HG03064 (cell line): ENCODE measurements around the gene MAN2A2.
"Not testable (repeated sequence)": the region's sequence is repeated elsewhere in the genome, so short reads cannot be mapped to it uniquely, and the experiment has no call there.

Experiments used
- ATAC-seq: cut with Tn5 transposase; IDR thresholded peaks from one replicate; pipeline ENCODE4 v1.9.1; 2021; ENCODE audit warnings: low read depth; ENCODE audit not compliant: unreplicated experiment

The MAN2A2 gene

DNA sequence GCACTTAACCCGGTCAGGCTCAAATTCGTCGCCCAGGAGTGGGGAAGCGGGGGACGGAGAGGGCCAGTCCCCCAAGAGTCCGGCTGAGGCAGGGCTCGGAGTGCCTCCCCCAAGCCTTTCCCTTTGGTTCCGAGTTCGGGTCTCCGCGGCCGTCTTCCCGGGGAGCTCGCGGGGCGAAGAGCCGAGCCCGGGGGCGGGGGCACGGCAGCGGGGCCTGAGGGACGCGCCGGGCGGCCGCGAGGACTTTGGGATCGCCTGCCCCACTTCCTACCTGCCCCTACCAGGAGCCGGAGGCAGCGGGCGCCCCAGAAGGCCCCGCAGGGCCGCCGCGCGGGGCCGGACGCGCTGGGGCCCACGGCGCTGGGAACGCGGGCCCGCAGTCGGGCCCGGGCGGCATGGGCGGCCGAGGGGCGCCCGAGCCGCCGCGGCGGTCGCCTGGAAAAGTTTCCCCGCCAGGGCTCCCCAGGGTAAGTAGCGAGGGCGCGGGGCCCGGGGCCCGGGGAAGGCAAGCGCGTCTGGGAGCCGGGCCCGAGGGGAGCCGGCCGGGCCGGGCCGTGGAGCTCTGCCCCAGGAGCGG is 31.9 kb upstream of the MAN2A2 start:
- no peak for ATAC-seq

DNA sequence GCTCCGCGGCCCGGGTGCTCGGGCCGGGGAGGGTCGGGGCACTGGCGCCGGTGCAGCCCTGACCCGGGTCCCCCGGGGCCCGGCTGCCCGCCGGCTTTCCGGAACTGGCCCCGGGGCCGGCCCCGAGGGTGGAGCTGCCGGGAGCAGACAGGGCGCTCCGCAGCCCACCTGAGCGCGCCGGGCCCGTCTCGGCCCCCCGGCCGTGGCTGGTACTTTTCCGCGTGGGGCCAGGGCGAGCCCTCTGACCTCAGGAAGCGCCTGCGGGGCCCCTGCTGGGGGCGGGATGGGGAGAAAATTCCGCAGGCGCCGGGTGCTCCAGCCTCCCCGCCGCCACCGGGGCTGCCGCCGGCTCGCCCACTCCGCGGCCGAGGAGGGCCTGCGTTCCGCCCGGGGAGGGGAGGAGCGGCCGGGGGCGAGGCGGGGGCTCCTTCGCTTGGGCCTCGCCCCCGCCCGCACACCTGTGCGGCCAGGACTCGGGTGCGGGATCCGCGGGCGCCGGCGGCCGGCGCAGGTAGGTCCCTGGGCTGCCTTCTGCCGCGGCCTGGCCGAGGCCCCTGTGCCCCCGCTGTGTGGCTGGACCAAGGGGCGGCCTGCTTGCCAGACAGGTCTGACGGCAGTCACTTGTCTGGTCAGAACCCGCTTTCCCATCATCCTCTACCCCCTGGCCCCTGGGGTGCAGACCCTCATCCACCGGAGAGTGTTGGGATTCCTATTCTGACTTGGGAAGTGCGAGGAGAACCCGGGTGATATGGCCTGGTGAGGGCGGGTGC is 31.2 kb upstream of the MAN2A2 start:
- no peak for ATAC-seq

DNA sequence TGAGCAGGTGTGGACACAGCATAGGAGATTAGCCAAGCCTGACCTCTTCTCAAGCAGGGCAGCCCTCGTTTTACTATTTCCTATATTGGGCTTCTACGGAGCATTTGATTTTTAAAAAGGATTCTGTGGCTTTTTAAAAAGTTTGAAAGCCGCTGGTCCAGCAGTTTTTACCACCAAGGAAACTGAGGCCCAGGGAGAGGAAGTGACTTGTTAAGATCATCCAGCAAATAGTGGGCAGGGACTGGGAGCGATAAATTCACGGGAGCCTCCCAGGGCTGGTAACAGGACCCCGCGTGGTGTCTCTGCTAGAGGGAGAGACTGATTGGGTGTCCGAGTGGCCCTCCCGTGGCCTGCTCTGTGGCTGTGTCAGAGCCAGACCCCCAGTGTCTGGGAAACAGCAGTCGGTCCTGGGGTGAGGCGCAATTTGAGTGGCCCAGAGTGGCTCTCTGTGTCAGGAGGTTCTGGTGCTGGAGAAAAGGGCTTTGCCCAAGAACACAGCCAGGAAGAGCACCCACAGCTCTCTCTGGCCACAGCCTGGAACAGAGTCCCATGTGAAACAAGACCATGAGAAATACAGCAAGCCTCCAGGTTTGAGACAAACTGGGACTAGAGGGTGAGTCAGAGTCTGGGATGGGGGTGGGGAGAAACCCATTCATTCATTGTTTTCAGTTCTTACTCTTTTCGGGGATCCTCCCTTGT is 30.5 kb upstream of the MAN2A2 start:
- no peak for ATAC-seq

DNA sequence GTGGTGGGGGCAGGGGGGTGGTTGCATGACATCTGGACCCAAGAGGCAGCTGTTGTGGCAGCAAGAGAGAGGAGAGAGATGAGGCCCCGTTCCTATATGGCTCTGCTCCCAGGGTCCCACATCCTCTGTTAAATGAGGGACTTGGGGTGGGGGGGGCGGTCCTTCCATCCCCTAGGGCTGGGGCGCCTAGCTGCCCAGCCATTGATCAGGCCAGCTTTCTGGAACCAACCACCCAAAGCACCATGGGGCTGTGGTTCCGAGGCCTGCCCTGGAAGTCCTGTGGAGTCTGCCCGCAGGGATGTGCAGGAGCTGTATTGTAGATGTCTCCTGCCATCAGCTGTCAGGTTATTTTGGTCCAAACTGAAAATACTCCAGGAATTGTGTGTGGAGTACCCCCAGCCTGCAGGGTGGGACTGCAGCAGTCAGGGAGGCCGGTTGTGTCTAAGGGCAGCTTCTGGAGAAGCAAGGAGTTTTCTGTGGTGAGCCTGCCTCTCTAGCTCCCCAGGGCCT is 29.6 kb upstream of the MAN2A2 start:
- no peak for ATAC-seq

DNA sequence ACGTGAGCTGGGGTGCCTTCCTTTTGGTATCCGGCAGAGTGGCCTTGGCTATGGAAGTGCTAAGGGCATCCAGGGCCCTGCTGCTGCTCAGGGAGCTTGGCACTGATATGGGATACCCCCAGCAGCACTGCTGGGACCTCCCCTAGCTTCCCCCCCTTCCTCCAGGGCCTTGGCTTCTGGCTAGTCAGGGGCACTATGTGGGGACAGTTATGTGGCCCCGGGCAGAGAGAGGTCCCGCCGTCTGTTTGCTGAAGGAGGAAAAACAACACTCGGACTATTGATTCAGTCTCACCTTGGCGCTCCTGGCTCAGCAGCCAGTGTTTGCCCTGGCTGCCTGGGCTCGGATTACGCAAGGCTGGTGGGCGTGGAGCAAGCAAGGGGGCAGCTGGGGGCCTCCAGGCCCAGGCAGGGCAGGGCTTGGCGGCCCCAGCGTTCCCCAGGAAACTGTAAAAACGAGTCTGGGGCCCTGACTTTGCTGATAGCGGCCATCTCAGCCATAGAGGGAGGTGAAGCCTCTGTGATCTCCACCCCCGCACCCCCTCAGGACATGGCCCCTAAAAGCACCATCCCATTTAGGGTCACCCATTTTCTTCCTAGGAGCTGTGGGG is 29.0 kb upstream of the MAN2A2 start:
- ATAC-seq, result no peak

DNA sequence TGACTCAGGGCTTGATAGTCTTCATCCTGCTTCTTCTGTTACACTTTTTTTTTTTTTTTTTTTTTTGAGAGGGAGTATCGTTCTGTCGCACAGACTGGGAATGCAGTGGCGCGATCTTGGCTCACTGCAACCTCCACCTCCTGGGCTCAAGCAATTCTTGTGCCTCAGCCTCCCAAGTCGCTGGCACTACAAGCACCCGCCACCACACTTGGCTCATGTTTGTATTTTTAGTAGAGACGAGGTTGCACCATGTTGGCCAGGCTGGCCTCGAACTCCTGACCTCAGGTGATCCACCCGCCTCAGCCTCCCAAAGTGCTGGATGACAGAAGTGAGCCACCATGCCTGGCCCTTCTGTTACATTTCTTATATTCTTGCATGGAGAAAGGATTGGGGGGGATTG is 28.1 kb upstream of the MAN2A2 start:
- ATAC-seq, result not testable (repeated sequence)

DNA sequence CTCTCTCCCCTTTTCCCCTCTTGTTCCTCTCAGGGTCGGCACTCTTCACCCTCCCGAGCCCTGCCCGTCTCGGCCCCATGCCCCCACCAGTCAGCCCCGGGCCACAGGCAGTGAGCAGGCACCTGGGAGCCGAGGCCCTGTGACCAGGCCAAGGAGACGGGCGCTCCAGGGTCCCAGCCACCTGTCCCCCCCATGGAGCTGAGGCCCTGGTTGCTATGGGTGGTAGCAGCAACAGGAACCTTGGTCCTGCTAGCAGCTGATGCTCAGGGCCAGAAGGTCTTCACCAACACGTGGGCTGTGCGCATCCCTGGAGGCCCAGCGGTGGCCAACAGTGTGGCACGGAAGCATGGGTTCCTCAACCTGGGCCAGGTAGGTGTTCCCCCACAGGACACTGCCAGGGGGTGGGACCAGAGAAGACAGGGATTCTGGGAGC is 27.5 kb upstream of the MAN2A2 start:
- no peak for ATAC-seq

DNA sequence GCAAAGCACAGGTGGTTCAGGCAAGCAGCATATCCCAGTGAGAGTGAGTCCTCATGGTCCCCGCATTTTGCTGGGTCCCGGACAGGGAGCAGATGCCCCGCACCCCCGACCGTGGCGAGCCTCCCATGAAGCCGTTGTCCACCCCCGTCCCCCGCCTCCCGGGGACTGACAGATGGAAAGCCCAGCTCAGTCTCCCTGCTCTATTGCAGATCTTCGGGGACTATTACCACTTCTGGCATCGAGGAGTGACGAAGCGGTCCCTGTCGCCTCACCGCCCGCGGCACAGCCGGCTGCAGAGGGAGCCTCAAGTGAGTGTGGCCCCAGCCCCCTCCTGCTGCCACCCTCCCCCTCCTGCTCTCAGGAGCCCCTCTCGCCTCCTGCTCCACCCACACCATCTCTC is 27.1 kb upstream of the MAN2A2 start:
- ATAC-seq, result no peak

DNA sequence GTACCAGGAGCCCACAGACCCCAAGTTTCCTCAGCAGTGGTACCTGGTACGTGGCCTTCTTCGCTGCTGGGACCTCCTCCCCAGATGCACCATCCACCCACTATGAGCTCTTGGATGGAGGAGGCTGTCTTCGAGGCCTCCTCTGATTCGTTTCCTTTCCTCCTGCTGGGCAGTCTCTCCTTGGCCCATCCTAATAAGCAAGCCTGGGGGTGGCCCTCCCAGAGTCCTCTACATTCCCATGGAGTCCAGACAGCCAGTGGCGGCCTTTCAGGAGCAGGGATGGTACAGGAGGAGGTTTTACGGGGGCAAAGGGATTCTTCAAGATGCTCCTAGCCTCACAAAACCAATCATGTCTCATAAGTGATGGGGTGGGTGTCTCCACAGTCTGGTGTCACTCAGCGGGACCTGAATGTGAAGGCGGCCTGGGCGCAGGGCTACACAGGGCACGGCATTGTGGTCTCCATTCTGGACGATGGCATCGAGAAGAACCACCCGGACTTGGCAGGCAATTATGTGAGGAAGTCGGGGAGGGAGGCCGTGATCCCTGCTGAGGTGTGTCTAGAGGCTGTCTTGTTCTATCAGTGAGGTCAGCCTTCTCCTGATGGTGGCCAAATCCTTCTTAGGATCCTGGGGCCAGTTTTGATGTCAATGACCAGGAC is 26.5 kb upstream of the MAN2A2 start:
- ATAC-seq, result no peak

DNA sequence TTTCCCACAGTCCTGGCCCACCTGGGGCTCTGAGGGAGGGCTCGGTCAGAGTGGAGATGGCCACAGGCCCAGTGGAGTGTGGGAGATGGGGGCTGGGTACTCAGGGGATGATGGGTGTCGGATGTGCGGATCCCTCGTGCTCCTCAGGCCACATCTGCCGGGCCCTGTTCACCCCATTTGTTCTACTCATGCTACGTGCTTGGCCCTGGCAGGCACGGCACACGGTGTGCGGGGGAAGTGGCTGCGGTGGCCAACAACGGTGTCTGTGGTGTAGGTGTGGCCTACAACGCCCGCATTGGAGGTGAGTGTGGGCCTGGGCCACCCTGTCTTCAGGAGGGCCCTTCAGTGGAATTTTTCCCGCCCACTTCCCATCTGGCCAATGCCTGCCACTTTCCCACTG is 25.8 kb upstream of the MAN2A2 start:
- no peak for ATAC-seq

DNA sequence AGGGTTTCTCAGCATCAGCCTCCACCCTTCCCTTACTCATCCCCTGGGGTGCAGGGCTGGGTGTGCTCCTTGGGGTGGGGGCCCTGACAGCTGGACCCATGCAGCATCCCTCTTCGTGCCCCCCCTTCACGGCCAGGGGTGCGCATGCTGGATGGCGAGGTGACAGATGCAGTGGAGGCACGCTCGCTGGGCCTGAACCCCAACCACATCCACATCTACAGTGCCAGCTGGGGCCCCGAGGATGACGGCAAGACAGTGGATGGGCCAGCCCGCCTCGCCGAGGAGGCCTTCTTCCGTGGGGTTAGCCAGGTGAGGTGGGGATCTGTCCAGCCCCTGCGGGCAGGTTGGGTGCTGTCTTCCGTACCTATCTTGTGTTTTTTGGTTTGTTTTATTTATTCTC is 25.1 kb upstream of the MAN2A2 start:
- no peak for ATAC-seq

DNA sequence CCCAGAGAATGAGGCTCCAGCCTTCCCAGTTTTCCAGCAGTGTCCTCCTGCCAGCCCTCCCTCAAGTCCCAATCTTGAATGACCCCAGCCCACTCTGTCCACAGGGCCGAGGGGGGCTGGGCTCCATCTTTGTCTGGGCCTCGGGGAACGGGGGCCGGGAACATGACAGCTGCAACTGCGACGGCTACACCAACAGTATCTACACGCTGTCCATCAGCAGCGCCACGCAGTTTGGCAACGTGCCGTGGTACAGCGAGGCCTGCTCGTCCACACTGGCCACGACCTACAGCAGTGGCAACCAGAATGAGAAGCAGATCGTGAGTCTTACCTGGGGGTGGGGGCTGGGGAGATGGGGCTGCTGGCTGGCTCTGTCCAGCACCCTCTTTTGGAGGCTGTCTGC is 24.4 kb upstream of the MAN2A2 start:
- ATAC-seq, result no peak

DNA sequence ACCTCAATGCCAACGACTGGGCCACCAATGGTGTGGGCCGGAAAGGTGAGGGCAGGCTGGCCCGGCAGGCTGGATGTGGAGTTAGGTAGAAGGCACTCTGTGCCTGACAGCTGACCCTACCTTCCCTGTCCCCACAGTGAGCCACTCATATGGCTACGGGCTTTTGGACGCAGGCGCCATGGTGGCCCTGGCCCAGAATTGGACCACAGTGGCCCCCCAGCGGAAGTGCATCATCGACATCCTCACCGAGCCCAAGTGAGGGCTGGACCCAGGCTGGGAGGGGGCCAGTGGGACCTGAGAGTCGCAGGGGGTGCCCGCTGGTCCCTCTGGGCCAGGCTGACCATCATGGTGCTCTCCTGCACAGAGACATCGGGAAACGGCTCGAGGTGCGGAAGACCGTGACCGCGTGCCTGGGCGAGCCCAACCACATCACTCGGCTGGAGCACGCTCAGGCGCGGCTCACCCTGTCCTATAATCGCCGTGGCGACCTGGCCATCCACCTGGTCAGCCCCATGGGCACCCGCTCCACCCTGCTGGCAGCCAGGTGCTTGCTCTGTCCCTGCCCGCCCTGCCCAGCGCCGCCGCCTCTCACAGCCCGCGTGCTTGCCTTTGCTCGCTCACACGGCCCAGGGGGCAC is 23.3 kb upstream of the MAN2A2 start:
- no peak for ATAC-seq

DNA sequence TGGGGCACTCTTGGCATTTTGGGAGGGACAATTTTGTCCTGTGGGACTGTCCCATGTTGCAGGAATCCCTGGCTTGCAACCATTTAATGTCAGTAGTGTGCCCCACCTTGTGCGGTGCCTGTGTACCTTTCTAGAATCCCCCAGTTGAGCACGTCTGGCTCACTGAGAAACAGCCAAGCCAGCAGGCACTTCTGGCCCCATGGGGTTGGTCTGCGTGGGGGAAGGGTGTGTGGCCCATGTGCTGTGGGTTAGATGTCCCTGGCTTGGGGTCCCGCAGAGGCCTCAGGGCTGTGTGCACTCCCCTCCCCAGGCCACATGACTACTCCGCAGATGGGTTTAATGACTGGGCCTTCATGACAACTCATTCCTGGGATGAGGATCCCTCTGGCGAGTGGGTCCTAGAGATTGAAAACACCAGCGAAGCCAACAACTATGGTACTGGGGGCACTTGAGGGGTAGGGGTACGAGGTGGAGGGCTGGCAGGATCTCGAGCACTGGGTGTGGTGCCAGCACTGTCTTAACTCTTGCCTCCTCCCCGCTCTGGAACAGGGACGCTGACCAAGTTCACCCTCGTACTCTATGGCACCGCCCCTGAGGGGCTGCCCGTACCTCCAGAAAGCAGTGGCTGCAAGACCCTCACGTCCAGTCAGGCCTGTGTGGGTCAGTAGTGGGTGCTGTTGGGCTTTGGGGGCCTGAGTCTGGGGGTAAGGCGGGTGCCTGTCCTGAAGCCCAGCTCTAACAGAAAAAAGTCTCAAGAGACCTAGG is 22.5 kb upstream of the MAN2A2 start:
- ATAC-seq, result no peak

DNA sequence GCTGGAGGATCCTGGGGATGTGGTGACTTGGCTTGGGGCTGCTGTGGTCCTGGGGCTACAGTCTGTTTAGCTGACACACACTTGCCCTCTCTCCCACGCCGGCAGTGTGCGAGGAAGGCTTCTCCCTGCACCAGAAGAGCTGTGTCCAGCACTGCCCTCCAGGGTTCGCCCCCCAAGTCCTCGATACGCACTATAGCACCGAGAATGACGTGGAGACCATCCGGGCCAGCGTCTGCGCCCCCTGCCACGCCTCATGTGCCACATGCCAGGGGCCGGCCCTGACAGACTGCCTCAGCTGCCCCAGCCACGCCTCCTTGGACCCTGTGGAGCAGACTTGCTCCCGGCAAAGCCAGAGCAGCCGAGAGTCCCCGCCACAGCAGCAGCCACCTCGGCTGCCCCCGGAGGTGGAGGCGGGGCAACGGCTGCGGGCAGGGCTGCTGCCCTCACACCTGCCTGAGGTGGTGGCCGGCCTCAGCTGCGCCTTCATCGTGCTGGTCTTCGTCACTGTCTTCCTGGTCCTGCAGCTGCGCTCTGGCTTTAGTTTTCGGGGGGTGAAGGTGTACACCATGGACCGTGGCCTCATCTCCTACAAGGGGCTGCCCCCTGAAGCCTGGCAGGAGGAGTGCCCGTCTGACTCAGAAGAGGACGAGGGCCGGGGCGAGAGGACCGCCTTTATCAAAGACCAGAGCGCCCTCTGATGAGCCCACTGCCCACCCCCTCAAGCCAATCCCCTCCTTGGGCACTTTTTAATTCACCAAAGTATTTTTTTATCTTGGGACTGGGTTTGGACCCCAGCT is 21.7 kb upstream of the MAN2A2 start:
- ATAC-seq, result no peak

DNA sequence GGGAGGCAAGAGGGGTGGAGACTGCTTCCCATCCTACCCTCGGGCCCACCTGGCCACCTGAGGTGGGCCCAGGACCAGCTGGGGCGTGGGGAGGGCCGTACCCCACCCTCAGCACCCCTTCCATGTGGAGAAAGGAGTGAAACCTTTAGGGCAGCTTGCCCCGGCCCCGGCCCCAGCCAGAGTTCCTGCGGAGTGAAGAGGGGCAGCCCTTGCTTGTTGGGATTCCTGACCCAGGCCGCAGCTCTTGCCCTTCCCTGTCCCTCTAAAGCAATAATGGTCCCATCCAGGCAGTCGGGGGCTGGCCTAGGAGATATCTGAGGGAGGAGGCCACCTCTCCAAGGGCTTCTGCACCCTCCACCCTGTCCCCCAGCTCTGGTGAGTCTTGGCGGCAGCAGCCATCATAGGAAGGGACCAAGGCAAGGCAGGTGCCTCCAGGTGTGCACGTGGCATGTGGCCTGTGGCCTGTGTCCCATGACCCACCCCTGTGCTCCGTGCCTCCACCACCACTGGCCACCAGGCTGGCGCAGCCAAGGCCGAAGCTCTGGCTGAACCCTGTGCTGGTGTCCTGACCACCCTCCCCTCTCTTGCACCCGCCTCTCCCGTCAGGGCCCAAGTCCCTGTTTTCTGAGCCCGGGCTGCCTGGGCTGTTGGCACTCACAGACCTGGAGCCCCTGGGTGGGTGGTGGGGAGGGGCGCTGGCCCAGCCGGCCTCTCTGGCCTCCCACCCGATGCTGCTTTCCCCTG is 21.0 kb upstream of the MAN2A2 start:
- ATAC-seq, result no peak

DNA sequence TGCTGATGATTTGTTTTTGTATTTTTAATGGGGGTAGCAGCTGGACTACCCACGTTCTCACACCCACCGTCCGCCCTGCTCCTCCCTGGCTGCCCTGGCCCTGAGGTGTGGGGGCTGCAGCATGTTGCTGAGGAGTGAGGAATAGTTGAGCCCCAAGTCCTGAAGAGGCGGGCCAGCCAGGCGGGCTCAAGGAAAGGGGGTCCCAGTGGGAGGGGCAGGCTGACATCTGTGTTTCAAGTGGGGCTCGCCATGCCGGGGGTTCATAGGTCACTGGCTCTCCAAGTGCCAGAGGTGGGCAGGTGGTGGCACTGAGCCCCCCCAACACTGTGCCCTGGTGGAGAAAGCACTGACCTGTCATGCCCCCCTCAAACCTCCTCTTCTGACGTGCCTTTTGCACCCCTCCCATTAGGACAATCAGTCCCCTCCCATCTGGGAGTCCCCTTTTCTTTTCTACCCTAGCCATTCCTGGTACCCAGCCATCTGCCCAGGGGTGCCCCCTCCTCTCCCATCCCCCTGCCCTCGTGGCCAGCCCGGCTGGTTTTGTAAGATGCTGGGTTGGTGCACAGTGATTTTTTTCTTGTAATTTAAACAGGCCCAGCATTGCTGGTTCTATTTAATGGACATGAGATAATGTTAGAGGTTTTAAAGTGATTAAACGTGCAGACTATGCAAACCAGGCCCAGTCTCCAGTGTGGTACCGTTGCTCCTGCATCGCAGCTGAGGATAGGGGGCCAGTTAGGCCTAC is 20.1 kb upstream of the MAN2A2 start:
- ATAC-seq, result no peak
